Osteocyte (in vitro differentiated cells): ENCODE data around the gene TRPV2. TPM values are rescaled to one million over a fixed set of nuclear protein-coding genes. Genes with fewer than 3 reads are reported as not detected.

Experiments used
- DNase-seq: peaks from one replicate; pipeline ENCODE4 v3.0.0; 2021; ENCODE audit warnings: mixed read lengths; ENCODE audit not compliant: unreplicated experiment; ENCODE audit errors: extremely low spot score
- H3K27ac Mint-ChIP-seq: one replicate; pipeline ENCODE4 v1.8.0; 2021; ENCODE audit warnings: mild to moderate bottlenecking, mixed read lengths; ENCODE audit not compliant: unreplicated experiment
- H3K27me3 Mint-ChIP-seq: one replicate; pipeline ENCODE4 v1.8.0; 2021; ENCODE audit warnings: mixed read lengths; ENCODE audit not compliant: unreplicated experiment
- H3K36me3 Mint-ChIP-seq: one replicate; pipeline ENCODE4 v1.8.0; 2021; ENCODE audit warnings: mixed read lengths; ENCODE audit not compliant: unreplicated experiment
- H3K4me1 Mint-ChIP-seq: one replicate; pipeline ENCODE4 v1.8.0; 2021; ENCODE audit warnings: mixed read lengths; ENCODE audit not compliant: unreplicated experiment
- H3K4me3 Mint-ChIP-seq: one replicate; pipeline ENCODE4 v1.8.0; 2021; ENCODE audit warnings: mild to moderate bottlenecking, moderate library complexity, mixed read lengths; ENCODE audit not compliant: unreplicated experiment
- H3K9me3 Mint-ChIP-seq: one replicate; pipeline ENCODE4 v1.8.0; 2021; ENCODE audit warnings: mixed read lengths; ENCODE audit not compliant: unreplicated experiment
- CTCF ChIP-seq: fragments of 200-600 bp; sonication (generic); IDR thresholded peaks from 2 replicates; pipeline ENCODE4 v1.5.0; 2021; ENCODE audit warnings: antibody characterized with exemption, mild to moderate bottlenecking, moderate library complexity
- total RNA-seq: library from RNA; stranded (reverse); gene quantifications from 2 replicates; pipeline ENCODE4 v1.2.1, GENCODE V29; 2021

The TRPV2 gene
- total RNA-seq, 1 donor from 2014 or later: 1.3 TPM

GRCh38 chr17:16467886-16468285 lies 52.5 kb downstream of the TRPV2 start:
- TF ChIP-seq CTCF: no peak
- H3K4me3 Mint-ChIP-seq: no peak overlapping the region
- H3K9me3 Mint-ChIP-seq: no peaks in the 10 kb centered on the region
- no peak overlapping the region for H3K27ac Mint-ChIP-seq
- H3K4me1 Mint-ChIP-seq: peaks cover 11% of the 10 kb centered on the region
- no peak for DNase-seq
- H3K36me3 Mint-ChIP-seq: peaks cover 2% of the 10 kb centered on the region
- no peaks in the 10 kb centered on the region for H3K27me3 Mint-ChIP-seq

- no peak for DNase-seq
- H3K4me3 Mint-ChIP-seq: no peak overlapping the region
- TF ChIP-seq CTCF: no peak
- peaks cover 2% of the 10 kb centered on the region for H3K36me3 Mint-ChIP-seq
- H3K27ac Mint-ChIP-seq: no peak overlapping the region
- no peaks in the 10 kb centered on the region for H3K27me3 Mint-ChIP-seq
- no peaks in the 10 kb centered on the region for H3K9me3 Mint-ChIP-seq
- peaks cover 7% of the 10 kb centered on the region for H3K4me1 Mint-ChIP-seq
These were observed 53.1 kb downstream of the TRPV2 start for GRCh38 chr17:16468428-16468992.

GRCh38 chr17:16470265-16470664 lies 54.9 kb downstream of the TRPV2 start:
- H3K4me1 Mint-ChIP-seq: peaks cover 12% of the 10 kb centered on the region
- H3K9me3 Mint-ChIP-seq: no peaks in the 10 kb centered on the region
- peaks cover 2% of the 10 kb centered on the region for H3K36me3 Mint-ChIP-seq
- H3K27ac Mint-ChIP-seq: no peak overlapping the region
- TF ChIP-seq CTCF: no peak
- H3K27me3 Mint-ChIP-seq: no peaks in the 10 kb centered on the region
- DNase-seq: no peak
- H3K4me3 Mint-ChIP-seq: no peak overlapping the region

GRCh38 chr17:16471295-16471694 lies 55.9 kb downstream of the TRPV2 start:
- peaks cover 2% of the 10 kb centered on the region for H3K36me3 Mint-ChIP-seq
- H3K27me3 Mint-ChIP-seq: no peaks in the 10 kb centered on the region
- H3K9me3 Mint-ChIP-seq: no peaks in the 10 kb centered on the region
- no peak overlapping the region for H3K27ac Mint-ChIP-seq
- H3K4me3 Mint-ChIP-seq: no peak overlapping the region
- TF ChIP-seq CTCF: no peak
- DNase-seq: no peak
- H3K4me1 Mint-ChIP-seq: peaks cover 9% of the 10 kb centered on the region

- no peaks in the 10 kb centered on the region for H3K9me3 Mint-ChIP-seq
- H3K36me3 Mint-ChIP-seq: peaks cover 2% of the 10 kb centered on the region
- peaks cover 17% of the 10 kb centered on the region for H3K4me1 Mint-ChIP-seq
- no peak overlapping the region for H3K27ac Mint-ChIP-seq
- H3K4me3 Mint-ChIP-seq: no peak overlapping the region
- no peak for TF ChIP-seq CTCF
- no peak for DNase-seq
- no peaks in the 10 kb centered on the region for H3K27me3 Mint-ChIP-seq
These were observed 57.2 kb downstream of the TRPV2 start for GRCh38 chr17:16472539-16472938.
